Breast epithelium (tissue), 3 donors: ENCODE measurements around the gene ODAD2.

ENCODE experiments used
- POLR2A ChIP-seq: fragments of 450-650 bp; IDR thresholded peaks from one replicate; pipeline ENCODE4 v1.6.1; 2016; ENCODE audit warnings: antibody characterized with exemption, mild to moderate bottlenecking, moderate library complexity
- TF ChIP-seq, protein P1 (sequence below), 3 donors: fragments of 450-650 bp; IDR thresholded peaks; one replicate each; pipeline ENCODE4 v1.5.1; 2016 to 2017; ENCODE audit warnings: antibody characterized with exemption in 3 of 3, mild to moderate bottlenecking in 3 of 3, moderate library complexity in 3 of 3

DNA sequence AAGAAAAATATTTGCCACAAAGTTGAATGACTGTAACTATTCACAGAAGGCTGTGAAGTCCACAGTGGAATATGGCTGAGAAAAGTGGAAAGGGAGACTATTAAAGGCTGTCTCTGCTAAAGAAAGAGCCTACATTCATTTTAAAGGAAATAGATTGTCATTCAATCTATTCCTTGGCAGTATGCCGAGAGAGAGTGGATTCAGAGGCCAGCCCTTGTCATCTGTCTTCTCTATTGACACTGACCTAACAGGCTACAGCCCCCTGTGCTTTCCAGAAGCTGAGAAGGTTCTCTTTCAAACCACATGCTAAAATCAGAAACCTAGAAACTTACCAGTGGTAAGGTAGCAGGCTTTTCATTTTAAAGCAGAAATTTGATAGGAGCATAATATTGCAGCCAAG is 12.1 kb downstream of the ODAD2 start:
- TF ChIP-seq, protein P1, sequence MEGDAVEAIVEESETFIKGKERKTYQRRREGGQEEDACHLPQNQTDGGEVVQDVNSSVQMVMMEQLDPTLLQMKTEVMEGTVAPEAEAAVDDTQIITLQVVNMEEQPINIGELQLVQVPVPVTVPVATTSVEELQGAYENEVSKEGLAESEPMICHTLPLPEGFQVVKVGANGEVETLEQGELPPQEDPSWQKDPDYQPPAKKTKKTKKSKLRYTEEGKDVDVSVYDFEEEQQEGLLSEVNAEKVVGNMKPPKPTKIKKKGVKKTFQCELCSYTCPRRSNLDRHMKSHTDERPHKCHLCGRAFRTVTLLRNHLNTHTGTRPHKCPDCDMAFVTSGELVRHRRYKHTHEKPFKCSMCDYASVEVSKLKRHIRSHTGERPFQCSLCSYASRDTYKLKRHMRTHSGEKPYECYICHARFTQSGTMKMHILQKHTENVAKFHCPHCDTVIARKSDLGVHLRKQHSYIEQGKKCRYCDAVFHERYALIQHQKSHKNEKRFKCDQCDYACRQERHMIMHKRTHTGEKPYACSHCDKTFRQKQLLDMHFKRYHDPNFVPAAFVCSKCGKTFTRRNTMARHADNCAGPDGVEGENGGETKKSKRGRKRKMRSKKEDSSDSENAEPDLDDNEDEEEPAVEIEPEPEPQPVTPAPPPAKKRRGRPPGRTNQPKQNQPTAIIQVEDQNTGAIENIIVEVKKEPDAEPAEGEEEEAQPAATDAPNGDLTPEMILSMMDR (IDR thresholded peaks at IDR 0.05), result no peak
- no peak for TF ChIP-seq POLR2A
